BJ (cell line): ENCODE results near the gene SLC6A17. TPM values are rescaled to one million over a fixed set of nuclear protein-coding genes. Genes with fewer than 3 reads are reported as not detected.

Experiments
- CTCF ChIA-PET: fragments of 350-600 bp; formaldehyde crosslinking; extraction: SDS; loops from one replicate; lab custom pipeline; 2021; ENCODE audit warnings: antibody characterized with exemption, inconsistent platforms; lab: Yijun Ruan, JAX
- POLR2A ChIA-PET: fragments of 300-600 bp; sonication (Branson Sonifier 250); formaldehyde crosslinking; extraction: SDS; loops from one replicate; lab custom pipeline; 2021; ENCODE audit warnings: antibody characterized with exemption; lab: Charles Lee
- DNase-seq: peaks from one replicate; pipeline ENCODE4 v3.0.0-alpha.2; 2011; ENCODE audit warnings: low read depth
- H3K27me3 ChIP-seq: 2 replicates; pipeline ENCODE4 v1.6.0; 2011; ENCODE audit warnings: low read length; ENCODE audit not compliant: control insufficient read depth, insufficient read depth
- H3K36me3 ChIP-seq: 2 replicates; pipeline ENCODE4 v1.5.1; 2011; ENCODE audit warnings: low read length; ENCODE audit not compliant: control insufficient read depth, insufficient read depth
- H3K4me3 ChIP-seq: 2 replicates; pipeline ENCODE4 v1.5.1; 2011; ENCODE audit warnings: low read depth, mild to moderate bottlenecking, control low read depth, low read length
- polyA plus RNA-seq: library from polyadenylated mRNA; depleted of rRNA; stranded (reverse); fragments of >200 nt; gene quantifications from 2 replicates; pipeline ENCODE4 v1.2.3, GENCODE V29; 2011
- TF ChIP-seq, protein P1 (sequence below): IDR thresholded peaks from 2 replicates; pipeline ENCODE4 v1.5.1; 2011; ENCODE audit warnings: low read depth, mild to moderate bottlenecking, control low read depth, inconsistent platforms, low read length, moderate library complexity; ENCODE audit not compliant: insufficient read depth

Gene SLC6A17
- polyA plus RNA-seq, 1 experiment: 1.6 TPM

DNA sequence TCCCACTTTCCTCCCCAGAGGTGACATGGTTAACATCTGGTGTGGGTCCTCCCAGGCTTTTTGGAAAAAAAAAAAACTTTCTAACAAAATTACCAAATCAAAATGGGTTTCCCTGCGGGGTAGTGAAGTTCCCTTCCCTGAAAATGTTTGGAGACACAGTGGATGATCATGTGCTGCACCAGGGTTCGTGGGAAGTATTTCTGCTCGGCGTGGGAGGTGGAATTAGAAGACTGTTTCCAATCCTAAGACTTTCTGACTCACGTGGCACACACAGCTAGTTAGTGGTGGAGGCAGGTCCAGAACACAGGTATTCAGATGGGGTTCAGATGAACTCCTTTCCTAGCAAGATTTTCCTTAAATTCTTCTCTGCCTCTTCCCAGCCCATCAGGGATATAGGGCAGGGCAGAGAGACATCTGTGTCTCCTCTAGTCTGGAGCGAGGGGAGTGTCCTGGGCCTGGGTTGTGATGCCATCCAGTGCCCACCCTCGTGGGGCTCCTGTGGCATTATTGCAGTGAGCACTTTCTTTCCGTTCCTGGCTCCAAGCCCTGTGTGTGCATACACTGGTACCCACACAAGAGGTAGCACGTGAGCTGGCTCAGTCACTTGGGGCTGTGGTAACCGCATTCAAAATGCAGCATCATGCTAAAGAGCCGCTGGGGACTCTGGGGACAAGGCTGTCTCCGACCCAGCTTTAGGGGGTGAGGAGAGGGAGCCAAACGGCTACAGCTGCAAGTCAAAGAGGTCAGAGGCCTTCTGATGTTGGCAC, 87.3 kb downstream of the SLC6A17 start:
- POLR2A ChIA-PET: no interaction called here
- Histone ChIP-seq H3K36me3 (no peaks in the 10 kb centered on the region), H3K27me3 (no peaks in the 10 kb centered on the region), H3K4me3 (no peak overlapping the region)
- CTCF ChIA-PET: interaction anchor here (1.7 kb wide), 1 partner anchor 75 kb away, joined by 4 read pairs; no protein-coding TSS in a partner anchor
- DNase-seq: no peak
- TF ChIP-seq, protein P1, sequence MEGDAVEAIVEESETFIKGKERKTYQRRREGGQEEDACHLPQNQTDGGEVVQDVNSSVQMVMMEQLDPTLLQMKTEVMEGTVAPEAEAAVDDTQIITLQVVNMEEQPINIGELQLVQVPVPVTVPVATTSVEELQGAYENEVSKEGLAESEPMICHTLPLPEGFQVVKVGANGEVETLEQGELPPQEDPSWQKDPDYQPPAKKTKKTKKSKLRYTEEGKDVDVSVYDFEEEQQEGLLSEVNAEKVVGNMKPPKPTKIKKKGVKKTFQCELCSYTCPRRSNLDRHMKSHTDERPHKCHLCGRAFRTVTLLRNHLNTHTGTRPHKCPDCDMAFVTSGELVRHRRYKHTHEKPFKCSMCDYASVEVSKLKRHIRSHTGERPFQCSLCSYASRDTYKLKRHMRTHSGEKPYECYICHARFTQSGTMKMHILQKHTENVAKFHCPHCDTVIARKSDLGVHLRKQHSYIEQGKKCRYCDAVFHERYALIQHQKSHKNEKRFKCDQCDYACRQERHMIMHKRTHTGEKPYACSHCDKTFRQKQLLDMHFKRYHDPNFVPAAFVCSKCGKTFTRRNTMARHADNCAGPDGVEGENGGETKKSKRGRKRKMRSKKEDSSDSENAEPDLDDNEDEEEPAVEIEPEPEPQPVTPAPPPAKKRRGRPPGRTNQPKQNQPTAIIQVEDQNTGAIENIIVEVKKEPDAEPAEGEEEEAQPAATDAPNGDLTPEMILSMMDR: no peak

DNA sequence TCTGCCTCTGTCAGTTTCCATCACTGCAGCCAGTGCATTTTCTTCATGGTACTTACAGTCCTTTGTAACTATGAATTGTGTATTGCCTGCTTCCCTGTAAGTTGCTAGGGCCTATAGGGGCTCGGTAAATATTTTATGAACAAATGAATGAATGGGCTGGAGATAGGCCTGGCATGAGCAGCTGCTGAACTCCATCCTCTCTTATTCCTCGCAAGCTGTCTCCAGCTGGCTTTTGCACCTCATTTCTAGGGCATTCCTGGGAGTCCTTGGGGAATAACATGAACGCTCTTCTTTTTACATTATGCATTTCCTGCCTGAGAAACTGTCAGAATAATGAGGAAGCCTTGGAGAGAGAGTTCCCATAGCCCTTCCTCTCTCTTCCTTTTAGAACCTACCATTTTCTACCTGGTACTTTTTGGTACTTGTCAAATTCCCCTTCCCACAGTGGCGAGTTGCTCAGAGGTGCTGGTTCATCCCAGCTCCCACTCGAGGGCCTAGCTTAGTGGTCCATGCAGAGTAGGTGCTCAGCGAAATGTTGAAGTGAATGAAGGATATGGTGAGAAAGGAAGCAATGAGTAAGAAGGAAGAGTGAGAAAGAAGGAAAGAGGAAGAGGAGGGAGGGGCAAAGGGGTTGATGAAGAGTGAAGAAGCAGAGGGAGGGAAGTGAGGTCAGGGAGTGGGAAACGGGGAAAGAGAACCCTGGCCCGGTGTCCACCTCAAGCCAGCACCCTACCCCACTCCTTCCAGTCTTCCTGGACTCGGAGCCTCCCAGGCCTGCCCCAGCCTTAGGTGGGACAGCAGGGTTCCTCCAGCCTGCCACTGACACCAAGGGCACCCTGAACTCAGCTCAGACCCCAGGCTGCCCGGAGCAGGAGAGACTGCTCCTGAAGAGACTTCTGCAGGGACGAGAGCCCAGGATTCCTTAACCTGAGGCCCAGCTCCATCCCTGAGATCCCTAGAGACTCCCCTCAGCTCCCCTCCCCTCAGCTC, 89.4 kb downstream of the SLC6A17 start:
- ChIA-PET POLR2A (no interaction called here), CTCF (interaction anchor here (1.0 to 1.8 kb wide), 3 partner anchors 16 to 35 kb away, joined by 3 to 4 read pairs (median 3); no protein-coding TSS in a partner anchor)
- Histone ChIP-seq H3K36me3 (no peaks in the 10 kb centered on the region), H3K4me3 (no peak overlapping the region), H3K27me3 (no peaks in the 10 kb centered on the region)
- no peak for DNase-seq
- TF ChIP-seq, protein P1: no peak

DNA sequence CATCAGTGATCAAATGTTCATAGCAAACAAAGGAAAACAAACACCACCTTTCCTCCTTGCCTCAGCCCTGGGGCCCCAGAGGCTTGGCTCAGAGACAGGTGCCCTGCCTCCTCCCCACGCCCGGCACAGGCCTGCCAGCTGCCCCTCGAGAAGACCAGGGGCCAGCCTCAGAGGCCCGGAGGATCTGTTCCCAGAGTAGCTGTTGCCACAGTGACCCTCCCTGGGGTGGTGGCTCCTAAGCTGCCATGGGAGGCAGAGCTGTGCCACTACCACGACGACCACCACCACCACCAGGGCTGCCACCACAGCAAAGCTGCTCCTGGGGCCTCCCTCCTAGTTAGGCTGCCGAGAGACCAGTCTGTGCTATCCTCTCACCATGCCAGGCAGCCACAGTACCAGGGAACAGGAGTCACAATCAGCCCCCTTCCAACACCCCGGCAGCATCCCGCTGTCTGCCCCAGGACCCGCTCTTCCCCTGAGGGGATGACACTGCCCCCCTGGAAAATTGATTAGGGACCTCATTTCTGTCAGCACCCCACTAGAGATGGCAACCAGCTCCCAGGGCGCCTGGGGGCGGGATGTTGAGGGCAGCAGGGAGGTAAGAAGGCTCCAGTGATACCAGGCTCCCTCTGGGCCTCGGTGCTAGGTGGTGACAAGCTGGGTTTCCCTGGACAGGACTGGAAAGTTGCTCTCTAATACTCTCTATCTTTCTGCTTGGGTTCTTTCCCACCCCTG, 90.3 kb downstream of the SLC6A17 start:
- ChIA-PET POLR2A (no interaction called here), CTCF (interaction anchor here (1.3 to 1.8 kb wide), 2 partner anchors 16 to 33 kb away, joined by 3 to 4 read pairs; no protein-coding TSS in a partner anchor)
- Histone ChIP-seq H3K36me3 (no peaks in the 10 kb centered on the region), H3K27me3 (no peaks in the 10 kb centered on the region), H3K4me3 (no peak overlapping the region)
- TF ChIP-seq, protein P1: no peak
- DNase-seq: no peak

DNA sequence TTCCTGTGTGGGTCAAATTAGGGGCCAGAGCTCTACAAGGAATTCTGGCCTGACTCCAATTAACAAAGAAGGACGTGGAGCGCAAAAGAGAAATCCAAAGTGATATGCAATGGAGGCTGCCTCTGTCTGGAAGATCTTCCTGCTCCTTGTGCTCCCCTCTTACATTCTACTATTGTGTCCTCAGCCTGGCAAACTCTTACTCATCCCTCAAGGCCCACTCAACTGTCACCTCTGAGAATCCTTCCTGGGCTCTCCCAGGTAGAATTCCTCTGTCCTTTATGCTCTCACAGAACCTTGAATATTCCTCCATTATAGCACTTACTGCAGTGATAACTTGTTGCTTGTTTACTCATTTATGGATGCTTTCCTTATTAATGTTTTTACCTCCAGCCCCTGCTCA, 91.2 kb downstream of the SLC6A17 start:
- H3K36me3 ChIP-seq: no peaks in the 10 kb centered on the region
- H3K27me3 ChIP-seq: no peaks in the 10 kb centered on the region
- ChIA-PET POLR2A (no interaction called here), CTCF (interaction anchor here (1.3 to 1.8 kb wide), 2 partner anchors 15 to 34 kb away, joined by 3 to 4 read pairs; no protein-coding TSS in a partner anchor)
- DNase-seq: no peak
- no peak overlapping the region for H3K4me3 ChIP-seq
- TF ChIP-seq, protein P1: no peak
